Ectodermal cell (in vitro differentiated cells): ENCODE measurements around the gene ANGPTL7.
"Not testable (repeated sequence)": the region's sequence is repeated elsewhere in the genome, so short reads cannot be mapped to it uniquely, and the experiment has no call there.

ENCODE experiments used
- H3K27ac ChIP-seq: 2 replicates; pipeline ENCODE4 v1.7.0; 2013; ENCODE audit warnings: mild to moderate bottlenecking, low read depth, low read length; ENCODE audit not compliant: insufficient read depth, poor library complexity, severe bottlenecking
- H3K27me3 ChIP-seq: 2 replicates; pipeline ENCODE4 v1.7.0; 2013; ENCODE audit warnings: mild to moderate bottlenecking, low read length; ENCODE audit not compliant: insufficient read depth, control insufficient read depth, poor library complexity, severe bottlenecking
- H3K36me3 ChIP-seq: one replicate; pipeline ENCODE4 v1.7.0; 2013; ENCODE audit warnings: low read length; ENCODE audit not compliant: control insufficient read depth, insufficient read depth
- H3K4me1 ChIP-seq: one replicate; pipeline ENCODE4 v1.7.0; 2013; ENCODE audit warnings: low read length; ENCODE audit not compliant: control insufficient read depth, insufficient read depth
- H3K4me3 ChIP-seq: 2 replicates; pipeline ENCODE4 v1.7.0; 2013; ENCODE audit warnings: low read depth, low read length, control low read depth; ENCODE audit not compliant: insufficient read depth
- H3K9me3 ChIP-seq: 2 replicates; pipeline ENCODE4 v1.7.0; 2013; ENCODE audit warnings: mild to moderate bottlenecking, low read length, moderate library complexity; ENCODE audit not compliant: control insufficient read depth
- WGBS, 2 experiments: methylation state at CpG; one replicate each; pipeline ENCODE4 v1.1.7; 2013; ENCODE audit warnings: missing lambda C conversion rate in 2 of 2; 5-methylcytosine and 5-hydroxymethylcytosine counted together

The ANGPTL7 gene

DNA sequence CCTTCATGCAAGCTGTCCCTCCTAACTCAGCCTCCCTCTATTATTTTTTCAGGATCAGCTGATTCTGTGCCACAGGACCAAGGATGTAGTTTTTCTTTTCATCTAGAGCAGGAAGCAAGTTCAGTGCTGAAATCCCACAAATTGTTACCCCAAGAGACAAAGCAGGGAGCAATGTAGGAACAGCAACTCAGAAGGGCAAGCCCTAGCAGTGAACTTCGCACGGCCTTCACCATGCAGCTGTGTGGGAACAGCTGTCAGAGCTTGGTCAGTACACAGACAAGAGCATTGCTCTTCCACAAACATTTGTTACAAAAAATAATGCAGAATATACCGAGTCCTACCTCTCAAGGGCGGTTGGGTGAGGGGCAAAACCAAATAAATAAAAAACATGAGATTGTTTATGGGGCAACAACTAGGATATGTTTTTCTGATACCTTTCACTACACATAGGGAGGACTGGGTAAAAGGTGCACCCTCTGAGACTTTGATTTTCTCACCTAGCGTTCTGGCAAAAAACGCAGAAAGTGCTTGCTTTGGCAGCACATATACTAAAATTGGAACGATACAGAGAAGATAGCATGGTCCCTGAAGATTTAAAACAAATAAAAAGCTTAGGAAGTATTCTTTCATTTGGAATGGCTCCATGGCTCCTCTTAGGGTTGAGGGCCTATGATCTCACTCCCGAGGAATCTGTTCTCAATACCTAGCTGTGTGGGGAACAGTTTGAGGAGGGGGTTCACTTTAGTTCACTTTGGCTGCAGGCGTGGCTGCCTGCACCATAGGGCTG is 37.1 kb upstream of the ANGPTL7 start:
- Histone ChIP-seq H3K27ac (no peak overlapping the region), H3K4me1 (no peaks in the 10 kb centered on the region), H3K36me3 (peaks cover 24% of the 10 kb centered on the region), H3K27me3 (no peaks in the 10 kb centered on the region), H3K4me3 (no peak overlapping the region), H3K9me3 (no peaks in the 10 kb centered on the region)
- WGBS, 2 experiments = 93 to 95% methylated on average over 9 of the region's 9 CpGs

DNA sequence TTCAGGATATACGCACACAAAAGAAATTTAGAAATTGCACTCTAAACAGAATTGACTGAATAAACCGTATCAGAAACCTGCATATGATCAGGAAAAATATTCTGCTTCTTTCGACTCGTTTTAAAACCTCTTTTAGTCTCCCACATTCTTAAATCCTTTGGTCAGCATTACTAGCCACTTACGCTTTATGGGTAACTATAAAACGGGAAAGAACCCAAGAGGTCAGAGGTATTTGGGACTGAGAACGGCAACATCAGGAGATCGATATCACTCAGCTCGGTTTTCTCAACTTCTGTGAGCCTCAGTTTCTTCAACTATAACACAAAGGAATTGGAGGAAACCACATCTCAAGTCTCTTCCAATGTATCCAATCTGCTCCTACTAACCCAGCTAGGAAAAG is 36.4 kb upstream of the ANGPTL7 start:
- no peaks in the 10 kb centered on the region for H3K9me3 ChIP-seq
- no peak overlapping the region for H3K4me3 ChIP-seq
- no peaks in the 10 kb centered on the region for H3K4me1 ChIP-seq
- no peaks in the 10 kb centered on the region for H3K27me3 ChIP-seq
- H3K36me3 ChIP-seq = peaks cover 28% of the 10 kb centered on the region
- H3K27ac ChIP-seq = no peak overlapping the region
- 94 to 96% methylated on average over 9 of the region's 9 CpGs for WGBS, 2 experiments

DNA sequence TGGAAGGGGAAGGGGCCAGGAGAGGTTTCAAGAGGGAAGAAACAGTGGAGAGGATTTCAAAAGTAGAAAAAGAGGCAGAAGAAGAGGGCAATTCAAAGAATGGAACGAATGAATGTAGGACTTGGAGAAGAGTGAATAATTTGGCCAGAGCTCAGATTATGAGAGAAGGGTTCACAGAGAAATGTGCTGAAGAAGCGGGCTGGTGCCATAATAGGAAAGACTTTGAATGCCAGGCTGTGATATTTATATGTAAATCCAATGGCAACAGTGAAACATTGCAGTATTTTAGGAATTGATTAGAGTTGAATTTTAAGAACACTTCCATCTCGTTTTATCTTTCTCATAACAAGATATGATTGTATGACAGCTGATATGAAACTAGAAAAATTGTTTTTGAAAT is 36.0 kb upstream of the ANGPTL7 start:
- no peaks in the 10 kb centered on the region for H3K4me1 ChIP-seq
- H3K27me3 ChIP-seq = no peaks in the 10 kb centered on the region
- H3K4me3 ChIP-seq = no peak overlapping the region
- H3K27ac ChIP-seq = no peak overlapping the region
- H3K36me3 ChIP-seq = peaks cover 28% of the 10 kb centered on the region
- WGBS, 2 experiments = 95% methylated on average over 2 to 3 of the region's 3 CpGs
- H3K9me3 ChIP-seq = no peaks in the 10 kb centered on the region

DNA sequence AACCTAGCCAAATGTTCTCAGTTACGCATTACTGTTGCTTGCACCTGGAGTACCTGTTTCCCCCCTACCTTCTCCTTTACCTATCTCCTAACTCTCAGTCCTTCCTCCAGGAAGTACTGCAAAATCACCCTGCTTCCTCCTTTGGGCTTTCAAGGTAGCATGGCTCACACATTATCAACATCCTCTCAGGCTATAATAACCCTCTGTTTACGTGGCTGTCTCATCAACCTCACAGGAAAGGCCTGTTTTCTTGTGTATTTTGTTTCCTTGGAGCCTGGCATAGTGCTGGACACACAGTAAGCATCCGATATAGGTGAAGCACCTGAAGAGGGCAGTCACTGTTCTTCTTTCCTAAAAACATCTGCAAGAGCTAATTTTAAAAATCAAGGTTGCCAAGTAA is 32.7 kb upstream of the ANGPTL7 start:
- Histone ChIP-seq H3K4me1 (no peaks in the 10 kb centered on the region), H3K36me3 (peaks cover 24% of the 10 kb centered on the region), H3K9me3 (no peaks in the 10 kb centered on the region), H3K27ac (no peak overlapping the region), H3K4me3 (no peak overlapping the region), H3K27me3 (no peaks in the 10 kb centered on the region)
- 92 to 94% methylated on average over 3 of the region's 3 CpGs for WGBS, 2 experiments

DNA sequence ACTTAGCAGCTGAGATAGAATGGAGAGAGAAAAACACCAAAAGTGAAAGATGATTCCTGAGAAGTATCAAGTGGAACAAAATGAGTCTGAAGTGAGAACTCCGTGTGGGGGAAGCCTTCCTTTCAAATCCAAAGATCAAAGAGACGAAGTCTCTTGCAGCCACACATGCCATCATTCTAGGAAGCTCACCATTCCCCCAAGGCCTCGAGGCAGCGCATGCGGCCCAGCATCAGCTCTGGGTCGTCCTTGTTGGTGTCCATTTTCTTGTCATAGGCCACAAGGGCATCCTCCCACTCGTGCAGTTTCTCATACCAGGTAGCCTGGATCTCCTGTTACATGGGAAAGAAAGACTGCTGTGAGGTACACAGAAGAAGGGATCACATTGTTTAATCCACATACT is 32.2 kb upstream of the ANGPTL7 start:
- Histone ChIP-seq H3K4me3 (no peak overlapping the region), H3K36me3 (peaks cover 21% of the 10 kb centered on the region), H3K27me3 (no peaks in the 10 kb centered on the region), H3K27ac (no peak overlapping the region), H3K9me3 (no peaks in the 10 kb centered on the region), H3K4me1 (no peaks in the 10 kb centered on the region)
- WGBS, 2 experiments = 89 to 92% methylated on average over 7 of the region's 7 CpGs

DNA sequence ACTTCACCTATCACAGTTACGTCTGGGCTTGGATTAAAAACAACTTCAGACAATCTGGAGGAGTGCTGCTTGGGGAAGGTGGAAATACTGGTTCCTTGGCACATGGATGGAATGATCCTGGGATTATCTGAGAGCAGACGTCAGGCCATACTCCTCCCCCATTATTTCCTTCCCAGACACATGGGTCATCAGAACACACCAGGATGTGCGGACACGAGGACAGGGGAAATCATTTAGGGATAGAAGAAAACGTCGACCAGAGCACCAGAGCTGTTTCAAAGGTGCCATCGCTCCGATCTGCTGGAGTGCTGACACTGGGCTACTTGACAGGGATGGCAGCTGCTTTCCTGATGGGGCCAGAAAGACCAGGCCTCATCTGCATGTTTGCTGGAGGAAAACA is 31.8 kb upstream of the ANGPTL7 start:
- Histone ChIP-seq H3K36me3 (peaks cover 21% of the 10 kb centered on the region), H3K4me3 (no peak overlapping the region), H3K27ac (no peak overlapping the region), H3K4me1 (no peaks in the 10 kb centered on the region), H3K27me3 (no peaks in the 10 kb centered on the region), H3K9me3 (no peaks in the 10 kb centered on the region)
- 94 to 95% methylated on average over 7 to 8 of the region's 8 CpGs for WGBS, 2 experiments

DNA sequence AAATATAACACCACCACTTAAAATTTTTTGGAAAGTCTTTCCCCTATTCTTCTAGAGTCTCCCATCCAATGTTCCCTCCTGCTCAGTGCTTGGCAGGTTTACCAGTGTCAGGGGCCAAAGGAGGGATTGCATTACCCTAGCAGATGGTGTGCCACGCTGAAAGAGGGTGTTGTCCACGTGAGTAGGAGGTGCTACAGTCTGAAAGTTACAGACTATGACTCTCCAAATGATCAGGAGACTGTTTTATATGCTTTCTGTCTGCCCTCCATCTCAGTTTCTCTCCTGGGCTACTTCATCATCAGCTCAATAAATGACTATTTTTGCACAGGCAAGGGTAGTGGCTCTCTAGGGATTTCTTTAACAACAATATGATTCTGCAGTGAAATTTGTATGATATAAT is 31.3 kb upstream of the ANGPTL7 start:
- 90 to 91% methylated on average over 2 of the region's 2 CpGs for WGBS, 2 experiments
- peaks cover 21% of the 10 kb centered on the region for H3K36me3 ChIP-seq

DNA sequence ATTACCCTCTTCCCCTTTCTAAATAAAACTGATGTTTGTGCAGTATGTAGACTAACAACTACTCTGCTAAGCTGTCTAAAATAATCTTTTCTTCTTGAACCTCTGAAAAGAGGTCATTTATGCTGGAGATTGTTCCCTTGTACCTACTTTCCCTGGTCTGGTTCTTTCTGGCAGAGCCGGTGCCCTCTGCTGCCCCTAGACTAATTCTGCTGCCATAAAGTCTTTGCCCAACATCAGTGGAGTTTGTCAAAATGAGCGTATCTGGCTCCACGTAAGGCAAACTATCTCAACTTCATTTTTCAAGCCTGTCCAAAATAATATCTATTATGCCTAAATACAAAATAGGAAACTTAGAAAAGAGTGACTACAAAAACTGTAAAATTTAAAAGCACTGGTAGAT is 30.9 kb upstream of the ANGPTL7 start:
- H3K4me1 ChIP-seq = no peaks in the 10 kb centered on the region
- no peaks in the 10 kb centered on the region for H3K27me3 ChIP-seq
- H3K36me3 ChIP-seq = peaks cover 21% of the 10 kb centered on the region
- no peak overlapping the region for H3K4me3 ChIP-seq
- H3K27ac ChIP-seq = no peak overlapping the region
- WGBS, 2 experiments = 92% methylated on average over 3 of the region's 3 CpGs
- no peaks in the 10 kb centered on the region for H3K9me3 ChIP-seq

More for the DNA sequence above, 31.3 kb upstream of the ANGPTL7 start:
- H3K9me3 ChIP-seq = no peaks in the 10 kb centered on the region
- no peaks in the 10 kb centered on the region for H3K27me3 ChIP-seq
- H3K4me1 ChIP-seq = no peaks in the 10 kb centered on the region
- no peak overlapping the region for H3K27ac ChIP-seq
- H3K4me3 ChIP-seq = no peak overlapping the region

DNA sequence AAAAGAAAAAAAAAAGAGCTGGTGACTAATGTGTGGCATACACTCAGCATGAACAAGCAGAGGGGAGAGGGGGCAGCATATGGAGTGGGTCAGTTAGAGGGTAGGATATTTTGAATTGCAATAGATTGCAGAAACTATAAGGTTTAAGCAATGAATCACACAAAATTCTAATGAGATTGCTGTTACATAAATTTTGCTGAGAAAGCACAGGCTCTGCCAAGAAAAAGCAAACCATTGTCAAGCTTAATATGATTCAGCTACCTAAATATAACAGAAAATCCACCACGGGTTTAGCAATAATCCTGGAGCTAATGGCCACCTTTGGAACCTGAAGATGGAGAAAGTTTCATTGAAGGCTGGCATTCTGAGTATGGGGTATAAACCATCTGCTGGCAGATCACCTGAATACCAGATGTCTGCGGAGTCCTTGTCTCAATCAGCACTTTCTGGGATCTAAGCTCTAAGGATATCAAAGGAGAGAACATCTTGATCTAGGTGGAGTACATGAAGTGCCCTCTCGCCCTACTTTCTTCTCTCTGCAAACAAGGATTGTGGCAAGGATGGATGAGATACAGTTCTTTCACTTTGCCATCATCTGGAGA is 30.3 kb upstream of the ANGPTL7 start:
- Histone ChIP-seq H3K36me3 (peaks cover 21% of the 10 kb centered on the region), H3K9me3 (no peaks in the 10 kb centered on the region), H3K27ac (no peak overlapping the region), H3K4me1 (no peaks in the 10 kb centered on the region), H3K27me3 (no peaks in the 10 kb centered on the region), H3K4me3 (no peak overlapping the region)
- WGBS, 2 experiments = 87 to 97% methylated on average over 3 of the region's 3 CpGs

DNA sequence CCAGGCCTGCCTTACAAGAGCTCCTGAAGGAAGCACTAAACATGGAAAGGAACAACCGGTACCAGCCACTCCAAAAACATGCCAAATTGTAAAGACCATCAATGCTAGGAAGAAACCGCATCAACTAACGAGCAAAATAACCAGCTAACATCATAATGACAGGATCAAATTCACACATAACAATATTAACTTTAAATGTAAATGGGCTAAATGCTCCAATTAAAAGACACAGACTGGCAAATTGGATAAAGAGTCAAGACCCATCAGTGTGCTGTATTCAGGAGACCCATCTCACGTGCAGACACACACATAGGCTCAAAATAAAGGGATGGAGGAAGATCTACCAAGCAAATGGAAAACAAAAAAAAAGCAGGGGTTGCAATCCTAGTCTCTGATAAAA is 26.4 kb upstream of the ANGPTL7 start:
- not testable (repeated sequence) for H3K4me1 ChIP-seq, H3K4me3 ChIP-seq, H3K9me3 ChIP-seq, H3K27me3 ChIP-seq, H3K27ac ChIP-seq
- 91 to 100% methylated on average over 2 to 3 of the region's 4 CpGs for WGBS, 2 experiments
- peaks cover 16% of the 10 kb centered on the region for H3K36me3 ChIP-seq
